AG08396 (cell line): ENCODE results near the gene TFB1M.
A peak's percentile ranks its signal among the peaks of the same experiment; 100 is the strongest.
"Not testable (repeated sequence)": the region's sequence is repeated elsewhere in the genome, so short reads cannot be mapped to it uniquely, and the experiment has no call there.

ENCODE experiments used
- DNase-seq: peaks from one replicate; pipeline ENCODE4 v3.0.0; 2012; ENCODE audit warnings: low spot score, mixed read lengths

Gene TFB1M

GRCh38 chr6:155329460-155330132, 15.3 kb upstream of the TFB1M start:
- no peak for DNase-seq

- no peak for DNase-seq
Observed at GRCh38 chr6:155328539-155329459, 14.5 kb upstream of the TFB1M start.

- DNase-seq = no peak
Observed at GRCh38 chr6:155328074-155328538, 13.8 kb upstream of the TFB1M start.

GRCh38 chr6:155327326-155328073, 13.2 kb upstream of the TFB1M start:
- DNase-seq = no peak

GRCh38 chr6:155325700-155326516, 11.6 kb upstream of the TFB1M start:
- no peak for DNase-seq

GRCh38 chr6:155324993-155325392, 10.7 kb upstream of the TFB1M start:
- no peak for DNase-seq

- no peak for DNase-seq
Observed at GRCh38 chr6:155324172-155324571, 9.9 kb upstream of the TFB1M start.

- DNase-seq = no peak
Observed at GRCh38 chr6:155319902-155320301, 5.6 kb upstream of the TFB1M start.

GRCh38 chr6:155317186-155317585, 2.9 kb upstream of the TFB1M start:
- no peak for DNase-seq

- DNase-seq = no peak
Observed at GRCh38 chr6:155316419-155316818, 2.1 kb upstream of the TFB1M start.

GRCh38 chr6:155315516-155315871, 1.2 kb upstream of the TFB1M start:
- no peak for DNase-seq

- peak; percentile 50 for DNase-seq
Observed at GRCh38 chr6:155314773-155315515, 660 bp upstream of the TFB1M start.

GRCh38 chr6:155313602-155314091, 637 bp downstream of the TFB1M start:
- no peak for DNase-seq

- DNase-seq = not testable (repeated sequence)
Observed at GRCh38 chr6:155312950-155313349, 1.3 kb downstream of the TFB1M start.

GRCh38 chr6:155311583-155311982, 2.7 kb downstream of the TFB1M start:
- no peak for DNase-seq

GRCh38 chr6:155311086-155311485, 3.2 kb downstream of the TFB1M start:
- DNase-seq = no peak

GRCh38 chr6:155310596-155310995, 3.7 kb downstream of the TFB1M start:
- DNase-seq = no peak

- DNase-seq = no peak
Observed at GRCh38 chr6:155309150-155309549, 5.1 kb downstream of the TFB1M start.

GRCh38 chr6:155306958-155307357, 7.3 kb downstream of the TFB1M start:
- no peak for DNase-seq

GRCh38 chr6:155303361-155303870, 10.9 kb downstream of the TFB1M start:
- no peak for DNase-seq

GRCh38 chr6:155301867-155302266, 12.4 kb downstream of the TFB1M start:
- no peak for DNase-seq
